Measurements from ENCODE around the gene CRYM.

CRYM gene

GRCh38 chr16:21242756-21243155 lies 35.3 kb downstream of the CRYM start:
- DNase-seq: no peak

- no peak for DNase-seq
These were observed 38.4 kb downstream of the CRYM start for GRCh38 chr16:21239646-21240045.

GRCh38 chr16:21236831-21237230 lies 41.3 kb downstream of the CRYM start:
- no peak for DNase-seq

DNA sequence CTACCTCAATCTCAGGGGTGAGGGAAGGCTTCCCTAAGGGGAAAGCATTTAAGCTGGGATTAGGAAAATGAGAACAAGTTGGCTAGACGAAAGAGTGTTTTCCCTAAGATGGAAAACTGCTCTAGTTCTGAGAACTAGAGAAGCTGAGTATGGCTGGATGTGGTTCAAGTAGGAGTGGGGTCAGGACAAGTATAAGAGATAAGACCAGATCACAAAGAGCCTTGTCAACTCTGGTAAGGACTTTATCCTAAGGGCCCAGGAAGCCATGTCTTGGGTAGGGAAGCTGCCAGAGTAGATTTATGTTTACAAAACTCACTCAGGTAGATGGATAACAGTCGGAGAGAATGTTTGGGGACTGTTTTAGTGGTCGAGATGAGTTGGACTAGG lies 42.9 kb downstream of the CRYM start:
- no peak for DNase-seq

DNA sequence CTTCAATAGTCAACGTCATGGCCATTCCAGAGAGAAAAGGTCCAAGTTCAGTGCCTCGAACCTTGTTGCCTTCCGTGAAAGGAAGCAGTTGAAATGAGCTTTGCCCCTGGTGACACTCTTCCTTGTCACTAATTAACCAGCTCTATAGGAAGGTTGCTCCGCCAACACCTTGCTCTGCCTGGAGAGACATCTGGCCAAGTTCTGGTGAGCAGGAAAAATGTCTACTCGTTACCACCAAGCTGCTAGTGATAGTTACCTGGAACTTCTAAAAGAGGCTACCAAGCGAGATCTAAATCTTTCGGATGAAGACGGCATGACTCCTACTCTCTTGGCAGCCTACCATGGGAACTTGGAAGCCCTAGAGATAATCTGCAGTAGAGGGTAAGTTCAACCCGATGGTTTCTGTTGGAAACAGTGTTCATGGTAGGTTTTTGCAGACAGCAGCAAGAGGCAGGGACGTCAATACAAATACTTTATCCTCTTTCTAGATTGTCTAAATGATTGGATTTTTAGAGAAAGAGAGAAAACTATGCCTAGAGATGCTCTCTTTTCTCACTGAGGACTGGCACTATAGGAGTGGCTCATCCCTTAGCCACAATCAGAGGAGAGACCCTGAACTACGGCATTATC lies 44.5 kb downstream of the CRYM start, which contains the start of gene ANKS4B:
TSS of gene ANKS4B (plus strand) at position 179 of the 630 bp plus-strand sequence. CDS start at position 218, 39 bp downstream.
- no peak for DNase-seq

- DNase-seq: no peak
These were observed 45.0 kb downstream of the CRYM start for GRCh38 chr16:21233045-21233520.

DNA sequence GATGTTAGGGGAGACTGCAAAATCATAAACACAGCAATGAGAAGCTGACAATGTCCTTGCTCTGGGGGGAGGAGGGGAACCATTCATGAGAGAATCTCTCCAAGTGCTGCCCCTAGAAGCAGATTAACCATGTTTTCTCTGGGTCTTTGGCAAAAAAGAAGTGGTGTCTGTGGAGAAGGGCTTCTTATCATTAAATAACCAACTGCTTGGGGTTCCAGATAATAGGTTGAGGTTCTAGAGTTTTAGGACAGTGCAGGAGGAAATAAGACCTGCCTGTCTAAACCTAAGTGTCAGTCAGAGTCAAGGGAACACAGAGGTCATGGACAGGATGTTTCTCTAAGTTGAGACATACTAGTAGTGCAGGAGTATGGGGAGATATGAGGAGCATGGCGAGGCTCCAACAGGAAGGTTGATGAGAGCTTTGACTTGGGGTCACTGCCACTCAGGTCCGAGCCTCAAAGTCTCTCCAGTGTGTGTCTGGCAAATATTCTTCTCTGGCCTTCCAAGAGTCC lies 49.7 kb downstream of the CRYM start:
- no peak for DNase-seq

DNA sequence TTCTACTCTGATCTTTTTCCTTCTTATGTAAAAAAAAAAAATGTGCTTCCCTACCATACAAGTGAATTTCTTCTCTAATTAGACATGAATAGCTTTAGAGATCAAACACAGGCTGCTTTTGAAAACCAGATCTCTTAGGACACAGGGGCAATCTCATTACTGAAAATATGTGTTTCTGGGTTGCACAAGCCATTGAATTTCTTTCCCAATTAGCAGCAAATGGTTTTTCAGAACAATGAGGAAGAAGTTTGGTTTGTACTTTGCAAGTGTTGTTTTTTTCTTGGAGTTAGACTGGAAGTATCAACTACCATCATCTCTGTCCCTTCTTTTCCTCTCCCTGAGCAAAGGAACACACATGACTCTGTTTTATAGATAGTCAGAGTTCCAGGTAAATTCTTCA lies 50.2 kb downstream of the CRYM start:
- no peak for DNase-seq

DNA sequence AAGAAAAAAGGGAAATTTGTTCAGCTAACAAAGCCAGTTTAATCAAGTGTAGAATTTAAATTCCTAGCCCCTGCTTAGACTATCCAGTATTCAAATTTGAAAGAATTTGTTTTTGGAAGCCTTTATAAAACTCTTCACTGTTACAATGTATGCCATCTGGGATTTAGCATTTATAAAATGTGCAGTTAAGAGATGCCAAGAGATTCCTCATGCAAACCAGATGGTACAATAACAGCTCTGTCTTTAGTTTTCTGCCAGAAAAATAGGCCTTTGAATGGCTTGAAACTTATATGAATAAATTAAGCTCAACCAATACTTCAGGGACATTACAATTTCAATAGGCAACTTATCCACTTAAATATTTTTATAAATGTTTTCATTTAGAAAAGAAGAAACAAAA lies 51.3 kb downstream of the CRYM start:
- no peak for DNase-seq

DNA sequence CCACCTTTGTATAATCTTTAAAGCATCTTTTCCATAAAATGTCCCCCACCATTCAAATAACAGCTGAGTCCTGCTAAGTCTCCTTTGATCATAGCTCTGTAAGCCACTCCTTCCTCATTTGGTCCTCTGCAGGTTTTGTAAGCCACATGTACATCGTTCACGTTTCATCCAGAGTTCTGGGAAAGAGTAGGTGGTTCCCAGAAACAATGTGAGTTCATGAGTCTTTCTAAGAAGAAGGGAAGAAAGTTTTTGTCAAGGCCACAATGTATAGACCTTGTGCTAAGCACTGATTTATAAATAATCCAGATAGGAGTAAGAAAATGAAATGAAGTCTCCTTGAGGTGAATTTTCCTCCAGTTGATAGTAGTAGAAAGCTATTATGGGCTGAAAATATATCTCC lies 53.3 kb downstream of the CRYM start:
- no peak for DNase-seq

DNA sequence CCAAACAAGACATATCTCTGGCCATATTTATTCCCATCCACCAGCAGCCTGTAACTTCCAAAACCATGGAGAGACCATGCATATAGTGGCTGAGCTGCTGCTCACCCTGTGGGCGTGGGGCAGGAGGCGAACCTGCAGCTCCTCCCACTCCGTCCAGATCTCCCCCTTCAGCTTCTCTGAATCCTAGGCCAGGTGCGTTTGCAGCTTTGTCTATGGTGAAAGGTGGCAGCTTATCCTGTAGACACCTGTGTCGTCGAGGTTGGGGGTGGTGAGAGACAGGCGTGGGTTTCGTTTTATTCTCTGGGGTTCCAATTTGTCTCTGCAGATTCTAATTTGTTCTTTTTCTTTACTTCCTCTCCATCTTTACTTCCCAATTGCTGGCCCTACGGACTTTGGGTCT lies 54.3 kb downstream of the CRYM start:
- DNase-seq: no peak

GRCh38 chr16:21222495-21223337 lies 55.4 kb downstream of the CRYM start:
- DNase-seq: no peak

DNA sequence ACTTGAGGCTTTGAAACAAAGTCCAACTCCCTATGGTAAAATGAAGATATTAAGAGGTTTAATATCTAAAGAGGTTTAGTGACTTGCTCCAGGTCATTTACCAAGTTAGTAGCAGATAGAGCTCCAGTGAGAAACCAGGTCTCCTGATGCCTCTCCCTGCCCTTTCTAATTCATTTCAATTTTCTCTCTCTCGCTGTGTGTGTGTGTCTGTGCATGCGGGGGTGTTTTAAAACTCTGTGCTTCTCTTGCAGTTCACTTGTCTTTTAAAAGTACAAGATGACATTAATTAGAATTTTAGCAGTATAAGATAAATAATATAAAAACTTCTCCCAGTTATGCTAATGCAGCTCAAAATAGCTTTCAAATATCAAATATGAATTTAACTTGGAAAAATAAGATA lies 58.5 kb downstream of the CRYM start:
- no peak for DNase-seq

DNA sequence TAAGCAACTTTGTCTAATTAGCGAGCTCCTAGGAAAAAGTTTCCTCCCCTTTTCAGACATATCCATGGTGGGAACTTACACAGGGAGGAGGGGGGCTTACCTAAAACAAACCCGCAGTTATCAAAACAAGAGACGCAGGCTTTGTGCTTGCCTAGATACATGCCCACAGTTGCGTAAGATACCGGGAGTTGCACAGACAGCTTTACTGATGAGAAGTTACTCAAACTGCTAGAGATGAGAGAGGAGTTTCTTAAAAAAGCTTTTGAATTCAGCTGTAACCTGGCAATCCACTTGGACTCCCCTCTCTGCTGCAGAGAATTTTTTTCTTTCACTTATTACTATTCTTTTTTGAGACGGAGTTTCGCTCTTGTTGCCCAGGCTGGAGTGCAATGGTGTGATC lies 59.9 kb downstream of the CRYM start:
- no peak for DNase-seq

- no peak for DNase-seq
These were observed 61.0 kb downstream of the CRYM start for GRCh38 chr16:21217121-21217520.

DNA sequence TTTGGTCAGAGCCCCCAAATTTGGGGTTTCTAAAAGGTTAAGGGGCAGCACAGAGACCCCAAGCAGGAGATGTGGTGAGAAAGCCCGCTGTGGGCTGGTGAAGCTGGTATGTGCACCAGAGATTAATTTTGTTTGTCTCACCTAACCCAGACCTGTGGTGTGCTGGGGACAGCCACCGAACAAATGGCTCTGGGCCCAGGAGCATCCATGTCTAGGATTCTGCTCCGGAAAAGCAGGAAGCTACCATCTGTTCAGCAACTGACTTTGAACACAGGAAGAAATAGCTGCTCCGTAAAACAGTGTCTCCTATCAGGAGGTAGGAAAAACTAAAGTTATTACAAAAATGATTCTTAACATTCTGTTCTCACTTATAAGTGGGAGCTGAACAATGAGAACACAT lies 64.0 kb downstream of the CRYM start:
- no peak for DNase-seq

DNA sequence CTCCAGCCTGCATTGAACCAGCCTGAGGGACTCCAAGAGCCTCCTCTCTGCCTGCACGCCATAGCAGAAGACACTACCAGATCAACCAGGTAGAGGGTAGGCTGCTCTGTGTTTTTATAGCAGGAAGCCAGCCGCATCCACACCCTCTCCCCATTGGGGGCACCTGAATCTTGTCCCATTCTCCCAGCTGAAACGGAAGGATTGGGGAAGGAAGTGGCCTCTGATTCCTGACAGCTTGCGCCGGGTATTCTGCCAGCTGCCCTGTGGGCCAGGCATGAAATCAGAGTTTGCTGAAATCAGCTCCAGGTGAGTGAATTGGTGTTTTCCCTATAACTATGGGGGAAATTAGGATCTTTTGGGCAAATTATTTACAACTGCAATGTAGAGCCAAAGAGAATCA lies 66.6 kb downstream of the CRYM start, which contains the start of gene ZP2:
TSS of gene ZP2 (minus strand) at position 89 of the 400 bp plus-strand sequence. CDS start at position 62, 27 bp downstream.
- DNase-seq: no peak

Data from NCI-H2171 (cell line).